ENCODE results near the gene OR51D1.

The OR51D1 gene

GRCh38 chr11:4645974-4646373 is 8.7 kb downstream of the OR51D1 start:
- no peak for DNase-seq

- no peak for DNase-seq
Observed at GRCh38 chr11:4647766-4648165, 10.5 kb downstream of the OR51D1 start.

GRCh38 chr11:4654635-4655369 is 17.5 kb downstream of the OR51D1 start:
- no peak for DNase-seq

- DNase-seq, result no peak
Observed at GRCh38 chr11:4658629-4659445, 21.6 kb downstream of the OR51D1 start.

- DNase-seq, result no peak
Observed at GRCh38 chr11:4662876-4663275, 25.6 kb downstream of the OR51D1 start.

GRCh38 chr11:4664183-4664582 is 26.9 kb downstream of the OR51D1 start:
- no peak for DNase-seq

GRCh38 chr11:4664786-4665185 is 27.5 kb downstream of the OR51D1 start:
- no peak for DNase-seq

GRCh38 chr11:4665424-4665823 is 28.1 kb downstream of the OR51D1 start:
- DNase-seq, result no peak

GRCh38 chr11:4671741-4672140 is 34.5 kb downstream of the OR51D1 start:
- no peak for DNase-seq

- DNase-seq, result no peak
Observed at GRCh38 chr11:4672470-4672869, 35.2 kb downstream of the OR51D1 start.

GRCh38 chr11:4673781-4674180 is 36.5 kb downstream of the OR51D1 start:
- DNase-seq, result no peak

GRCh38 chr11:4677948-4678347 is 40.7 kb downstream of the OR51D1 start:
- DNase-seq, result no peak

GRCh38 chr11:4680341-4680740 is 43.1 kb downstream of the OR51D1 start:
- DNase-seq, result no peak

GRCh38 chr11:4682623-4683419 is 45.5 kb downstream of the OR51D1 start:
- no peak for DNase-seq

- DNase-seq, result no peak
Observed at GRCh38 chr11:4684631-4685285, 47.5 kb downstream of the OR51D1 start.
